HCT116 (cell line): Measurements from ENCODE around the gene CCHCR1. TPM values are rescaled to one million over a fixed set of nuclear protein-coding genes. Genes with fewer than 3 reads are reported as not detected.

ENCODE experiments used
- ATAC-seq: fragments of 200-7000 bp; cut with Tn5 transposase; 2 replicates; pipeline ENCODE4 v1.9.1; 2020; ENCODE audit warnings: mild to moderate bottlenecking, moderate library complexity
- BruUV-seq: library from RNA; stranded (reverse); fragments of 400-500 nt; replicated peaks from 2 replicates; lab custom pipeline; 2021; lab: Mats Ljungman, UMichigan
- CTCF ChIA-PET: fragments of 300-600 bp; sonication (Branson Sonifier 250); formaldehyde crosslinking; loops from one replicate; lab custom pipeline; 2021; ENCODE audit warnings: antibody characterized with exemption; lab: Charles Lee
- POLR2A ChIA-PET: fragments of 300-600, 350-600 bp; sonication (Branson Sonifier 250); formaldehyde crosslinking; loops from one replicate; lab custom pipeline; 2021; ENCODE audit warnings: antibody characterized with exemption; lab: Charles Lee
- RAD21 ChIA-PET, 2 experiments: fragments of 300-600 bp; sonication (Branson Sonifier 250); formaldehyde crosslinking; loops; one replicate each; lab custom pipeline; 2023; ENCODE audit warnings: low total read pairs in 2 of 2; ENCODE audit not compliant: uncharacterized antibody in 2 of 2, unreplicated experiment in 2 of 2, low non-redundant PET in 1 of 2; lab: Charles Lee
- DNase-seq: peaks from one replicate; pipeline ENCODE4 v3.0.0-alpha.2; 2010; ENCODE audit warnings: low read depth, low spot score
- H2AFZ ChIP-seq: fragments of 200-600 bp; shearing (Covaris generic), sonication (generic); 2 replicates; pipeline ENCODE4 v1.6.1; 2017; ENCODE audit warnings: low read depth, mixed run types, mixed read lengths, antibody characterized with exemption, low read length; ENCODE audit not compliant: poor library complexity, severe bottlenecking
- H3K27ac ChIP-seq: 2 replicates; pipeline ENCODE4 v1.5.1; 2012; ENCODE audit warnings: low read depth, low read length
- H3K27me3 ChIP-seq: fragments of 200-600 bp; sonication (generic); 2 replicates; pipeline ENCODE4 v1.6.1; 2016; ENCODE audit warnings: mixed run types, low read length, mixed read lengths; ENCODE audit not compliant: insufficient read depth
- H3K36me3 ChIP-seq, 2 experiments: fragments of 200-500 bp in 1 of 2; fragments of 200-600 bp in 1 of 2; sonication (Bioruptor generic) in 1 of 2; sonication (generic) in 1 of 2; 2 replicates each; pipeline versions ENCODE4 v1.5.1 to v1.6.1; 2014 to 2016; ENCODE audit warnings: low read length in 2 of 2, inconsistent platforms in 1 of 2, mixed read lengths in 1 of 2, mixed run types in 1 of 2; ENCODE audit not compliant: insufficient read depth in 2 of 2, control insufficient read depth in 1 of 2
- H3K4me1 ChIP-seq, 2 experiments: fragments of 200-600 bp in 1 of 2; sonication (generic) in 1 of 2; 2 replicates each; pipeline versions ENCODE4 v1.5.1 to v1.6.1; 2012 to 2017; ENCODE audit warnings: low read length in 2 of 2, inconsistent platforms in 1 of 2, mild to moderate bottlenecking in 1 of 2, mixed read lengths in 1 of 2, mixed run types in 1 of 2, moderate library complexity in 1 of 2; ENCODE audit not compliant: insufficient read depth in 2 of 2, control insufficient read depth in 1 of 2
- H3K4me2 ChIP-seq: fragments of 200-600 bp; sonication (generic); 2 replicates; pipeline ENCODE4 v1.6.1; 2017; ENCODE audit warnings: mixed run types, low read length, mixed read lengths
- H3K4me3 ChIP-seq, 2 experiments: fragments of 200-600 bp in 1 of 2; sonication (generic) in 1 of 2; replicated peaks in 1 of 2; 2 replicates each; pipeline ENCODE4 v1.5.1; 2011 to 2016; ENCODE audit warnings: low read length in 2 of 2, control low read depth in 1 of 2, low read depth in 1 of 2, mild to moderate bottlenecking in 1 of 2, mixed read lengths in 1 of 2, mixed run types in 1 of 2
- H3K79me2 ChIP-seq: fragments of 200-600 bp; sonication (generic); 2 replicates; pipeline ENCODE4 v1.6.1; 2017; ENCODE audit warnings: mild to moderate bottlenecking, mixed run types, low read length, moderate library complexity, mixed read lengths; ENCODE audit not compliant: insufficient read depth
- H3K9ac ChIP-seq: fragments of 200-600 bp; sonication (generic); 2 replicates; pipeline ENCODE4 v1.6.1; 2016; ENCODE audit warnings: low read length, mixed read lengths
- H3K9me2 ChIP-seq: fragments of 200-600 bp; sonication (generic), shearing (Covaris generic); 2 replicates; pipeline ENCODE4 v1.6.1; 2017; ENCODE audit warnings: mixed run types, mild to moderate bottlenecking, moderate library complexity; ENCODE audit not compliant: insufficient read depth
- H3K9me3 ChIP-seq, 2 experiments: fragments of 200-500 bp in 1 of 2; fragments of 200-600 bp in 1 of 2; sonication (Bioruptor generic) in 1 of 2; sonication (generic) in 1 of 2; 2 replicates each; pipeline ENCODE4 v1.6.1; 2014 to 2017; ENCODE audit warnings: low read length in 2 of 2, mixed read lengths in 2 of 2, inconsistent platforms in 1 of 2, low read depth in 1 of 2, mild to moderate bottlenecking in 1 of 2, mixed run types in 1 of 2, moderate library complexity in 1 of 2; ENCODE audit not compliant: control insufficient read depth in 1 of 2, insufficient read depth in 1 of 2
- H4K20me1 ChIP-seq: fragments of 200-600 bp; sonication (generic), shearing (Covaris generic); 2 replicates; pipeline ENCODE4 v1.6.1; 2017; ENCODE audit warnings: mixed run types, mild to moderate bottlenecking, moderate library complexity; ENCODE audit not compliant: insufficient read depth
- CBX3 ChIP-seq: IDR thresholded peaks from 2 replicates; pipeline ENCODE4 v1.6.1; 2012; ENCODE audit warnings: low read depth
- FOSL1 ChIP-seq: IDR thresholded peaks from 2 replicates; pipeline ENCODE4 v1.6.1; 2012; ENCODE audit warnings: low read depth
- MAX ChIP-seq: IDR thresholded peaks from 2 replicates; pipeline ENCODE4 v1.6.1; 2012
- POLR2A ChIP-seq: IDR thresholded peaks from 2 replicates; pipeline ENCODE4 v1.7.0; 2011; ENCODE audit warnings: borderline replicate concordance; ENCODE audit not compliant: insufficient read depth, insufficient read length; ENCODE audit errors: extremely low read depth
- POLR2AphosphoS5 ChIP-seq: IDR thresholded peaks from 2 replicates; pipeline ENCODE4 v1.6.1; 2011; ENCODE audit warnings: mild to moderate bottlenecking, low read depth, low read length, moderate library complexity
- RAD21 ChIP-seq: IDR thresholded peaks from 2 replicates; pipeline ENCODE4 v1.6.1; 2012; ENCODE audit warnings: low read depth, mild to moderate bottlenecking
- intact Hi-C: fragments of 100-400 bp; cut with micrococcal nuclease; formaldehyde crosslinking; loops from 2 replicates; pipeline ENCODE4 v1.10.0; 2022
- total RNA-seq: library from RNA; stranded (reverse); gene quantifications from one replicate; pipeline ENCODE4 v1.2.1, GENCODE V29; 2021; ENCODE audit not compliant: unreplicated experiment
- TF ChIP-seq, protein P1 (sequence below): IDR thresholded peaks from 2 replicates; pipeline ENCODE4 v1.6.1; 2012; ENCODE audit warnings: low read depth

Gene CCHCR1
- total RNA-seq, 1 experiment from 2014 or later: 40.7 TPM

DNA sequence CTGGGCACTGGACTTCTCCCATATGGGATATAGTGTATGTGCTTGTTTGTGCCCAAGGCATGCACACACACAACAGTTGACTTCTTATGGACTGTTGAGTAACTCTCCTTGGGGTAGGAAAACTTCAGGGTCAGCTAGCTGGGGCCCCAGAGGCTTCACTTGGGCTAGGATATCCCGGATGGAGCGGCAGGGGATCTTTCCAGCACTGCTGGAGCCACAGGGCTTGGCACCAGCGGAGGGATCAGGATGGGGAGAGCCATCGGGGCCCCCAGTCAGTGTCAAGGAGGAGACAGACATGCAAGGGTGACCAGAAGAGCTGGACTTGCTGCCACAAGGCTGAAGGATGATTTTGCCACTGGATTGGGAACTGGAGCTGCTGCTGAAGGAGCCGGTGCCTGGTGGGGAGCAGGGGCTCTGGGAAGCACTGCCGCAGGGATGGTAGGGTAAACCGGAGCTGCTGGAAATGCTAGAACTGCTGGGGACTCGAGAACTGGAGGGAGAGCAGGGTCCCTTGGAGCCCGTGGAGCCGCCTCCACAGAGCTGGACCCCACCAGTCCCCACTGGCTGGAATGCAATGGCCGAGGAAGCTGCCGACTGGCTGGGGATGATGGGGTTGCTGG is 41.6 kb downstream of the CCHCR1 start:
- ChIA-PET POLR2A (interaction anchor here (1.0 to 2.8 kb wide), 6 partner anchors 8 to 296 kb away, joined by 3 to 11 read pairs (median 6); no protein-coding TSS in a partner anchor), RAD21 (interaction anchor here (1.0 to 1.5 kb wide), 2 partner anchors 36 to 208 kb away, joined by 3 to 5 read pairs; partner anchors contain the start of gene GTF2H4 (in 1 of the 2)), CTCF (interaction anchor here (1.3 to 2.6 kb wide), 5 partner anchors 14 to 201 kb away, joined by 4 to 21 read pairs (median 11); no protein-coding TSS in a partner anchor)
- Histone ChIP-seq H3K9me2 (no peaks in the 10 kb centered on the region), H3K4me3 (peak overlapping the region; percentile 51 to 64; a peak in 3 of 4 replicates), H3K4me2 (peak overlapping the region; percentile 92), H3K4me1 (peaks cover 22 to 42% of the 10 kb centered on the region in 2 experiments), H3K27me3 (no peaks in the 10 kb centered on the region), H3K36me3 (no peaks in the 10 kb centered on the region), H4K20me1 (no peaks in the 10 kb centered on the region), H3K9ac (peak overlapping the region; percentile 73; the same call in 1 of the 2 replicates), H3K27ac (peak overlapping the region; percentile 83), H2AFZ (no peak overlapping the region), H3K9me3 (no peaks in the 10 kb centered on the region), H3K79me2 (peaks cover 8% of the 10 kb centered on the region; the same call in 1 of the 2 replicates)
- intact Hi-C loops: no loop called here
- no TSS peak for BruUV-seq
- no peak for ATAC-seq
- DNase-seq: no peak
- no peak for TF ChIP-seq POLR2A
- no peak for TF ChIP-seq POLR2AphosphoS5
- TF ChIP-seq CBX3: no peak
- no peak for TF ChIP-seq FOSL1
- TF ChIP-seq MAX: no peak
- TF ChIP-seq RAD21: no peak
- TF ChIP-seq, protein P1, sequence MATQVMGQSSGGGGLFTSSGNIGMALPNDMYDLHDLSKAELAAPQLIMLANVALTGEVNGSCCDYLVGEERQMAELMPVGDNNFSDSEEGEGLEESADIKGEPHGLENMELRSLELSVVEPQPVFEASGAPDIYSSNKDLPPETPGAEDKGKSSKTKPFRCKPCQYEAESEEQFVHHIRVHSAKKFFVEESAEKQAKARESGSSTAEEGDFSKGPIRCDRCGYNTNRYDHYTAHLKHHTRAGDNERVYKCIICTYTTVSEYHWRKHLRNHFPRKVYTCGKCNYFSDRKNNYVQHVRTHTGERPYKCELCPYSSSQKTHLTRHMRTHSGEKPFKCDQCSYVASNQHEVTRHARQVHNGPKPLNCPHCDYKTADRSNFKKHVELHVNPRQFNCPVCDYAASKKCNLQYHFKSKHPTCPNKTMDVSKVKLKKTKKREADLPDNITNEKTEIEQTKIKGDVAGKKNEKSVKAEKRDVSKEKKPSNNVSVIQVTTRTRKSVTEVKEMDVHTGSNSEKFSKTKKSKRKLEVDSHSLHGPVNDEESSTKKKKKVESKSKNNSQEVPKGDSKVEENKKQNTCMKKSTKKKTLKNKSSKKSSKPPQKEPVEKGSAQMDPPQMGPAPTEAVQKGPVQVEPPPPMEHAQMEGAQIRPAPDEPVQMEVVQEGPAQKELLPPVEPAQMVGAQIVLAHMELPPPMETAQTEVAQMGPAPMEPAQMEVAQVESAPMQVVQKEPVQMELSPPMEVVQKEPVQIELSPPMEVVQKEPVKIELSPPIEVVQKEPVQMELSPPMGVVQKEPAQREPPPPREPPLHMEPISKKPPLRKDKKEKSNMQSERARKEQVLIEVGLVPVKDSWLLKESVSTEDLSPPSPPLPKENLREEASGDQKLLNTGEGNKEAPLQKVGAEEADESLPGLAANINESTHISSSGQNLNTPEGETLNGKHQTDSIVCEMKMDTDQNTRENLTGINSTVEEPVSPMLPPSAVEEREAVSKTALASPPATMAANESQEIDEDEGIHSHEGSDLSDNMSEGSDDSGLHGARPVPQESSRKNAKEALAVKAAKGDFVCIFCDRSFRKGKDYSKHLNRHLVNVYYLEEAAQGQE: no peak
